ENCODE data around the gene EPB41.

The EPB41 gene

GRCh38 chr1:28889357-28889756 lies 25.0 kb upstream of the EPB41 start:
- in situ Hi-C loops (cut with MboI; ENCODE audit: low sequenced_read_pairs), result loop anchor here (10.0 to 25.0 kb wide), 2 partner anchors 148 to 315 kb away; no protein-coding TSS in a partner anchor

GRCh38 chr1:28890435-28890834 lies 23.9 kb upstream of the EPB41 start:
- in situ Hi-C loops (cut with MboI; ENCODE audit: low sequenced_read_pairs), result loop anchor here (25.0 kb wide), 1 partner anchor 147 kb away; no protein-coding TSS in a partner anchor

DNA sequence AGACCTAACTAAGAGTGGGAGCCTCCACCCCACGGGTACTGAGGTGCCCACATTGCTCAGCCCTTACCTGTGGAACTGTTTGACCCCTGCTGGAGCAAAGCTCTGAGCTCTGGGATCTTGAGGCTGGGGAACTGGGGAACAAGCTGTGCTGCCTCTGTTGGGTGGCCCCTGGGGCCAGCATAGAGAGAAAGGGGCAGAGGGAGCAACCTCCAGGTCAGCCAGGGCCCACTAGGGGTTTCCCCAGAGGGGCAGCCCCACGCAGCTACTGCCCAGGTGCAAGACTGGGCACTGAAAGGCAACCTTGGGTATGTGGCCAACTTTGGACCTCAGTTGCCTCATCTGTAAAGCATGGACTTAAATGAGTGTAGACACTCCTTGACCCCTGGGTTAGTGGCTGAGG lies 23.5 kb upstream of the EPB41 start:
- in situ Hi-C loops (cut with MboI; ENCODE audit: low sequenced_read_pairs), result loop anchor here (25.0 kb wide), 1 partner anchor 146 kb away; no protein-coding TSS in a partner anchor

DNA sequence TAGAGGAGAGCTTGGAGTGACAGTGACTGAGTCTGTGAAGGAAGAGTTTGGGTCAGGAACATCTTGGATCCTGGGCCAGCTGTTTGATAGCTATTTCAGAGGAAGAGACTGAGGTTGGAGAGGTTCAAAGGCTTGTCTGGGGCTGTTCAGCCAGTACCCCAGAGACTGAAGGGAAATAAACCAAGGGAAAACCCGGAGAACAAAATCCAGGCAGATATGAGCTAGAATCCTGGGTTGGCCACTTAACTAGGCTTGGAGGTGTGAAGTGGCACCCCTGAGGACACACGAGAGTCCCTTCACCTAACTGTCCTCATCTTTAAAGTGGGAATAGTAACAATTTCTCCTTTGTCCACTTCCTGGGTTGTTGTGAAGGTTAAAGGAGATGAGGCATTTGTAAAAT lies 23.1 kb upstream of the EPB41 start:
- in situ Hi-C loops (cut with MboI; ENCODE audit: low sequenced_read_pairs), result loop anchor here (25.0 kb wide), 1 partner anchor 146 kb away; no protein-coding TSS in a partner anchor

- in situ Hi-C loops (cut with MboI; ENCODE audit: low sequenced_read_pairs), result loop anchor here (25.0 kb wide), 1 partner anchor 144 kb away; no protein-coding TSS in a partner anchor
These were observed 20.8 kb upstream of the EPB41 start for GRCh38 chr1:28893403-28894102.

DNA sequence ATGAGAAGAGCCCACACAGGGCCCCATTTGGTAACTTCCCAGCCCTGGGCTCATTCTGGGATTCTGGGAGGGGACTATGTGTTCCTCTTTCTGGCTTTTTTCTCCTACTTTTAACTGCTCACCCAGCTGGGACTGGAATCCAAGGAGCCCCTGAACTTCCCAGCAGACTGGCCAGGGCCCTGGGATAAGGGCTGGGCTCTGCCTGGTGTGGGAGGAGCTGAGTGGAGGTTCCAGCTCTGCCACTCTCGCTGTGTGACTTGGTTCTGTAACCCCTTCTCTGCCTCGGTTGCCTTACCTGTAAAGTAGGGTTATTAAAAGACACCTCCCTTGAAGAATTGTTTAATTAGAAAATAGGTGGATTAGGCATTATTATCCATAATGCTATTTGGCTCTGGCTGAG lies 19.6 kb upstream of the EPB41 start:
- in situ Hi-C loops (cut with MboI; ENCODE audit: low sequenced_read_pairs), result loop anchor here (25.0 kb wide), 1 partner anchor 143 kb away; no protein-coding TSS in a partner anchor

DNA sequence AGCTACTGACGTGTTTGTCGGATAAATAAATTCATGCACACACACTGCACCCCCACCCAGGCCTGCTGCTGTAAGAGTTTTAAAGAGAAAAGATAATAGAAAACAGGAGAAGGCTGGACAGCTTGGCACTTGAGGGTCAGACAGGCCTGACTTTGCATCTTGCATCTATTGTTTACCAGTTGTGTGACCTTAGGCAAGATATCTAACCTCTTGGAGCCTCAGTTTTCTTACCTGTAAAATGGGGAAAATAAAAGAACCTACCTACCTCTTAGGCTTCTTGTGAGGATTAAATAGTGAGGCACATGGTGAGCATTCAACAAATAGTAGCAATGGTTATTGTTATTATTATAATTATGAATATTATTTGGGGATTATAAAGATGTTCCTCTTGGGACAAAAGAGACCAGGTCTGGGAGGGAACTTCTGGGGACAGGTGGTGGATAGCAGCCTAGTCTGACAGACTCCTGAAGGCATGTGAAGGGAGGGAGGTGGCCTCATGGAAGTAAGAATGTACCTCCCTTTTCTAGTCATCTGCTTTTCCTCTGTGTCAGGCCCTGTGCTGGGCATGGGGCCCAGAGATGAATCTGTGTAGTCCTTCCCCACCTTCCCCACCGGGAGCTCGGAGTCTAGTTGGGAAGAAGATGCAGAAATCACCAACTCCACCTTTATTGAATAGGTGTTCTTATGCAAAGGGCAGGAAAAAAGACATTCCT lies 18.3 kb upstream of the EPB41 start:
- in situ Hi-C loops (cut with MboI; ENCODE audit: low sequenced_read_pairs), result loop anchor here (25.0 kb wide), 1 partner anchor 141 kb away; no protein-coding TSS in a partner anchor

- in situ Hi-C loops (cut with MboI; ENCODE audit: low sequenced_read_pairs), result loop anchor here (25.0 kb wide), 1 partner anchor 141 kb away; no protein-coding TSS in a partner anchor
These were observed 17.8 kb upstream of the EPB41 start for GRCh38 chr1:28896609-28896986.

GRCh38 chr1:28897789-28898188 lies 16.6 kb upstream of the EPB41 start:
- in situ Hi-C loops (cut with MboI; ENCODE audit: low sequenced_read_pairs), result loop anchor here (25.0 kb wide), 1 partner anchor 140 kb away; no protein-coding TSS in a partner anchor

DNA sequence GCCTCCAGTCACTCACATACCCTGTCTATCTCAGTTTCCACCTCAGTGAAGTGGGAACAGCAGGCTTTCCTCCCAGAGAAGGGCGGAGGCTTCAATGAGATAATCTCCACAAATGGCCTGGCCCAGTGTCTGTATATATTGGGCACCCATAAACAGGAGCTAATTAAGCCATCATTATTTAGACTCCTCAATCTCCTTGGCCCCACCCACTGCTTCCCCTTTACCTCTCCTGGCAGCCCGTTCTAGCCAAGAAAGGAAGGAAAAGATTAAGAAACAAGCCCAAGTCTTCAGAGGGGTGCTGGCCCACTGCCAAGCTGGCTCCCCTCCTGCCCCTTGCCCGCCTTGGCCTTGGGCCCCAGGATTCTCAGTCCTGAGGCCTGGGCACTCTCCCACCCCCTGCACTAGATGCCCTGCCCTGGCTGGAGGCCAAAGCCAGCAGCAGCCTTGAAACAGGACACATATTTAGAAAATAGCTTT lies 15.9 kb upstream of the EPB41 start:
- in situ Hi-C loops (cut with MboI; ENCODE audit: low sequenced_read_pairs), result loop anchor here (25.0 kb wide), 1 partner anchor 139 kb away; no protein-coding TSS in a partner anchor

DNA sequence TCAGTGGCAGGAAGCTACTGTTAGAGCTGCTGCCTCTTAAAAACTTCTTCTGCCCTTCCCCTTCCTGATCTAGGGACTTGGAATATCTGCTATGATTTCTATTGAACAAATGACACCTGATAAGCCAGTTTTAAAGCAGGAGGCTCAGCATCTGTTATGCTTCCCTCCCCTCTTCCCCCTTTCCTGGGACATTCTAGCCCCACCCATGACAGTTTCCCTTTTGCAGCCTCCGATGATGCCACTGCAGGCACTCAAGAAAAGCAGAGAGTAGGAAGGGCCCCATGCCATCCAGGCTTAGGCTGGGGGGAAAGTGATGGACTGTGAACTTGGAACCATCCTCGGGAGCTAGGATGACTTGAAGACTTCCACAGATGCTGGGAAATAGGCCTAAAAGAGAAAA lies 15.1 kb upstream of the EPB41 start:
- in situ Hi-C loops (cut with MboI; ENCODE audit: low sequenced_read_pairs), result loop anchor here (25.0 kb wide), 1 partner anchor 138 kb away; no protein-coding TSS in a partner anchor

DNA sequence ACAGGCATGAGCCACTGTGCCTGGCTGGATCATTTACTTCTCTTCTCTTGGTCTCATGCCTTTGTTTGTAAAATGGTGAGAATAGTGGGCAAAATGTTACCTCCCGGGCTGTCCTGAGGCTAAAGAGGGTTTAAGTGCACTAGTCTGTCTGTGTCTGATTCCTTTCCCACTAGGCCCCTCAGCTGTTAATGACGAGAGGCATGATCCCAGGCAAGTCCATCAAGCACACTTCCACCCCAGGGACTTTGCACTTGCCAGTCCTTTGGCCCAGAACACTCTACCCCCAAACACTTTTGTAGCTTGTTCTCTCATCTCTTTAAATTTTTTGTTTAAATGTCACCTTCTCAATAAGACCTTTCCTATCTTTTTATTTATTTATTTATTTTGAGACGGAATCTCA lies 13.8 kb upstream of the EPB41 start:
- in situ Hi-C loops (cut with MboI; ENCODE audit: low sequenced_read_pairs), result no loop called here

DNA sequence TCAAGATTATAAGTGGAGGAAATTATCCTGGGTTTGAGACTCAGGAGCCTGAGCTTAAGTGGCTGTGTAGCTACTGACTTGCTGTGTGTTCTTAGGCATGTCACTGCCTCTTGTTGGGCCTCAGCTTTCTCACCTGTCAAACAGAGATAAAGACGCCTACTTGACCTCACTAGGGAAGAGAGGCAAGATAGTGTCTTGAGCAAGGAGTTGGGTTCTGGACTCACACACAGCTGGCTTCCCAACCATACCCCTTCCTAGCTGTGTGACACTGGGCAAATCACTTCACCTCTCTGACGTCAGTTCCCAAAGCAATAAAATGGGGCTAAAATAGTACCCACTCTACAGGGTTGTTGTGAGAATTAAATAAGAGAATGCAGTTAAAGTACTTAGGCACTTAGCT lies 11.6 kb upstream of the EPB41 start:
- in situ Hi-C loops (cut with MboI; ENCODE audit: low sequenced_read_pairs), result no loop called here

- in situ Hi-C loops (cut with MboI; ENCODE audit: low sequenced_read_pairs), result no loop called here
These were observed 8.3 kb upstream of the EPB41 start for GRCh38 chr1:28905921-28906666.

DNA sequence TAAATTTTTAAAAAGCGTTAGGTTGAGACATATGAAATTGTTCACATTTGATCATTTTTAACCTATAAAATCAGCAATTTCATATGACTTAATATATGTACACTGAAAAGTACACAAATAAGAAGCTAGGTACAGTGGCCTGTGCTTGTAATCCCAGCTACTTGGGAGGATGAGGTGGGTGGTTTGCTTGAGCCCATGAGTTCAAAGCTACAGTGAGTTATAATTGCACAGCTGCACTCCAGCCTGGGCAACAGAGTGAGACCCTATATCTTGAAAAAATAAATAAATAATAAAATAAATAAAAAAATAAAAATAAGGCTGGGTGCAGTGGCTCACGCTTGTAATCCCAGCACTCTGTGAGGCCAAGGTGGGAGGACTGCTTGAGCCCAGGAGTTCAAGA lies 5.2 kb upstream of the EPB41 start:
- in situ Hi-C loops (cut with MboI; ENCODE audit: low sequenced_read_pairs), result no loop called here

GRCh38 chr1:28910379-28911115 lies 3.8 kb upstream of the EPB41 start:
- in situ Hi-C loops (cut with MboI; ENCODE audit: low sequenced_read_pairs), result no loop called here

DNA sequence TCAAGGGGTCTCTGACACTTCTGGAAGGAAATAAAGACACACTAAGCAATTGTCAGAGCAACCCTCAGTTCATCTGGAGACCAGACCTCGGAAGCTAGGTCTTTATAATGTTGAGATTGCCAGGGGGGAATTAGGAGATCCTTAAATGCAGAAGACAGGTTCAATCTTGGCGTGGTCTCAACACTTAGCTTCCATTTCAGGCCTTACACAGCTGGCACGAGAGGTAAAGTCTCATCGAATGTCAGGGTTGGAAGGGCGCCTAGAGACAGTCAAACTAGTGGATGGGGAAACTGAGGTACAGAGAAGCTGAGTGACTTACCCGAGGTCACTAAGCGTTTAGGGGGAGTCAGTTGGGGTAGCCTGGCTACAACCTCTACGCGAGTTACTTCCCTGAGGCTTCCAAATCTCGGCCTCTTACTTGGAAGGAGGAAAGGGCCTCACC lies 562 bp upstream of the EPB41 start:
- in situ Hi-C loops (cut with MboI; ENCODE audit: low sequenced_read_pairs), result no loop called here

DNA sequence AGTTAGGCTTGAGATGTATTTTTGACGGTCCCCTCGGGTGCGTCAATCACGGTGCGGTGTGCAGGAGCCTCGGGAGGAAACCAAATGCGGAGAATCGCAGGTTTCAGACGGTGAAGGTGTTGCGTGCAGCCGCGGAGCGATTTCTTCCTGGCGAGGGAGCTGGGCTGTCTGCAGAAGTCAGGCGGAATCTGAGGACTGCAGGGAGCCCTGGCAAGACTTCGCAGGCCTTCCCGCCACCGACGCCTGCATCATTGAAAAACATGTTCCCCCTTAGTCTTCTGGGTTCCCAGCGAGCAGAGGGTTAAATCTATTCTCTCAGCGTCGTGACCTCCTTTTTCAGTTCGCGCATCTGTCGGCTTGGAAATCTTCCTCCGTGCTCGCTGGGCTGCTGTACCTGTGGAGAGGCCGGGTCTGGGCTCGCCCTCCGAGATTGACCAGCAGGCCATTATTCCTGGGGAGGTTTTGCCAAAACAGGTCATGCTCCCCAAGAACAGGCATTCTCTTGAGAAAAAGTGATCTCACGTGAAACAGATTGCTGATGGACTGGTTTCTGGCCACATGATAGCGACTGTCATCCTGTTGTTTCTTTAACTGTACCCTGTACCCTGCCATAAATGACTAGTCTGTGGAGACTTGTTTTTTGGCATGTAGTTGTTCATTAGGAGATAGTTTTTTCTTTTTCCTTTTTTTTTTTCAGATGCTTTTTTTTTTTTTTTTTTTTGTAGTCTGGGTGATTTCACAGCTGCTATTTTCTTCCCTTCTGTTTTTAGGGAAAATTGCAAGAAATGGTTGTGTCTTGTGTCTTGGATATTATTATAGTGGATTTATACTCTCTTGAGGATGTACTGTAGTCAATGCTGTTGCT lies 894 bp downstream of the EPB41 start:
- in situ Hi-C loops (cut with MboI; ENCODE audit: low sequenced_read_pairs), result no loop called here

DNA sequence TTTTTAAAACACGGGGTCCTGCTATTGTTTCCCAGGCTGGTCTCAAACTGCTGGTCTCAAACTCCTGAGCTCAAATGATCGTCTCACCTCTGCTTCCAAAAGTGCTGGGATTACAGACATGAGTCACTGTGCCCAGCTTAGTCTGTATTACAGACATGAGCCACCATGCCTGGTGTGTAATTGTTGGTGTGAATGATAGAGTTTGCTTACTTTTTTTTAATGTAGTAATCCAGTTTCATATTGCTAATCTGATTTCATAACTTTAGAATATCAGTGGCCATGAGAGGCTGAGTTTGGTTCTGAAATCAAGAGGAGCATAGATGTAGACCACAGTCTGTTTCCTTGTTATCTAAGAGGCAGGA lies 3.4 kb downstream of the EPB41 start:
- in situ Hi-C loops (cut with MboI; ENCODE audit: low sequenced_read_pairs), result no loop called here
